Measurements from ENCODE around the gene RAB11FIP4.

Gene RAB11FIP4

DNA sequence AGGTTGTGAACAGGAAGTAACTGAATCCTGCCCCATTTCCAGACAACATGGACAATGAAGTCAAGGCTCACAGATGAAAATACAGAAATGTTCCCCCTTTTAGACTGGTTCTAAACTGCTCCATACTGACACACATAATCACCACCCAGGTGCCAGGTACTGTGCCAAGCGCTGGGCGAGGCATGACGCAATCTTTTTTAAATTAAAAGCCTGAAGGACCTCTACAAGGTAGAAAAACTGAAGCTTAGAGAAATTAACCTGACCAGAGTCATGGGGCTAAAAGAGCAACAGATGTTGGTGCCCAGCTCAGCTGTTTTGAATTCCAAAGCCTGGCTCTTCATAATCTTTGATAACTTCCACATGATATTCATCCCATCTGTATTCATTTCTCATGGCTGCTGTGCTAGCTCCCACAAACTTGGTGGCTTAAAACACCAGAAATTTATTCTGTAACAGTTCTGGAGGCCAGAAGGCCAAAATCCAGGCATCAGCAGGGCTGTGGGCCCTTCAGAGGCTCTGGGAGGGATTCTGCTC, 4.9 kb upstream of the RAB11FIP4 start:
- no peak for DNase-seq (ENCODE audit: low read depth in 3 of 3)

- DNase-seq (ENCODE audit: low read depth in 3 of 3): no peak
Observed at GRCh38 chr17:31387438-31387837, 4.0 kb upstream of the RAB11FIP4 start.

GRCh38 chr17:31388351-31388750, 3.1 kb upstream of the RAB11FIP4 start:
- DNase-seq (ENCODE audit: low read depth in 3 of 3): no peak

DNA sequence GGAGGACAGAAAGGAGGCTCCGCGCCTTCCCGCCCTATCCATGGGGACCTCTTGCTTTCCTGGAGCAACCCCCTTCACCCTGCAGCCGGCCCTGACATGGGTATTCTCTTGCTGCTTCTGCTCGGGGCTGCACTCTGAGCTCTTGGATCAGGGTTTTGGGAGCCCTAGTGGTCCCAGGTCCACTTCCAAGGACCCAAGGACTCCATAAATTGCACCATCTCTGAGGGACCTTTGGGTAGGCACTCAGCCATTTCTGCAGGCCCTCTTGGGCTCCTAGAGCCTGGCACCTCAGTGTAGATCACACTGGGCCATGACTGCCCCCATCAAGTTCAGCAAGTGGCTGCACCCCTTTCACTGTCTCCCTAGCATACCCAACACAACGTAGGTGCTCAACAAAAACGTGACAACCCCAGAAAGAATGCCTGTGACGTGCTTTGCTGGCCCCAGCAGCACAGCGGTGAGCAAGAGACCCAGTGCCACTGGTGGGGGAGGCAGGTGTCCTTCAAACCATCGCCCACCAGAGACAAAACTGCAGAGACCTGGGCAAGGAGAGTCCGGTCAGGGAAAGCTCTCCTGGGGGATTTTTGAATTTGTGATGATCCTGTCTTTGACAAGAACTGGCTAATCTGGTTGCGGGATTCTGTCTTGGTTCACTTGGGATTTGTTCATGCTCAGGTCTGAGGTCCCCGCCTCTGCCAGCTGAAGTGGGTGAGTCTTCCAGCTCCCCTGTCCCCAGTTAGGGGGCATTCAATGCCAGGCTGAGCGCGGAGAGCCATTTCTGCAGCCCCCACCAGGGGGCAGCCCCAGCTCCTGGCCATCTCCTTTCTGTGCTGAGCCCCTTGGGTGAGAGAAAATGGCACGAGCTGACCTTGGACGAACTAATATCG, 2.5 kb upstream of the RAB11FIP4 start:
- DNase-seq (ENCODE audit: low read depth in 3 of 3): no peak

- no peak for DNase-seq (ENCODE audit: low read depth in 3 of 3)
Observed at GRCh38 chr17:31389657-31390381, 1.7 kb upstream of the RAB11FIP4 start.

DNA sequence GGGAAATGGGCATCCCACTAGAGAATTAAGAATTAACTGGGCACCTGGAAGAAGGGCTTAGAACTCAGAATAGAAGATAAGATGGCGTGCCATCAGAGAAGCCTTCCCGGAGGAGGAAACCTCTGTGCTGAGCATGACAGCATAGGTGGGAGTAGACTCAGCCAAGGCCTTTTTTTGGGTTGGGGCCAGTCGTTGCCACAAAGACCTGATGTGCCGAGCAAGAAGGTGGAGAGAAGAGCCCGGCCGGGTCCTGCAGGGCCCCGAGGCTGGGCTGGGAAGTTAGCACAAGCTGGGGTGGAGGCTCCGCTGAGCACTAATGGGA, 1.1 kb upstream of the RAB11FIP4 start:
- DNase-seq (ENCODE audit: low read depth in 3 of 3): no peak

DNA sequence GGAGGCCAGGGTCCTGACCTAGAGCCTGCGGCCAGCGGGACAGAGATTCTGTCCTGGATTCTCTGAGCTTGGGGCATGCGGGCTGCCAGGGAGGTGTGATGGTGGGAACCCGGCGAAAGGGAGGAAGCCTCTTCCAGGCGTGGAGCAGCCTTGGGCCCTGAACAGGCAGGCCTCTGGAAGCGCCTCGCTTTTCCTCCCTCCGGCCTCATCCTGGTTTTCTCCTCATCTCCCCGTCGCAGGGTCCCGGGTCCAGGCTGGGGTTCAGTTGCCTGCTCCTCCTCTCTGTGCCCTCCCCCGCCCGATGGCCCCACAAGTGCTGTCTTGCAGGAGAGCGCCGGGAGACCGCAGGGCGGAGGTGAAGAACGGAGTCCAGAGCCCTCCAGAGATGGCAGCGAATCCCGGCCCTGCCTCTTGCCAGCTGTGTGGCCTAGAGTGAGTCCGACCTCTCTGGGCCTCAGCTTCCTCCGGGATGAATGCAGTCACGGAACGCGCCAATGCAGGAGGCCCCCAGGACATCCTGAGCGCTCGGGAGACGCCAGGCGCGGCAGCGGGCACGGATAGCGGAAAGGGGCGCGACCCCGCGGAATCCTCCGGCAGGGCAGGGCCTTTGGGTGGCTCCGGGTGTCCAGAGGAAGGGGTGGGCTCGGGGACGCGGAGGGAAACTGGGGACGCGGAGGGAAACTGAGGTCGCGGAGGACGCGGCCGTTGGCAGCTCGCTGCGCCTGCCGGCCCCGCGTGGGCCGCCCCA, 553 bp upstream of the RAB11FIP4 start:
- DNase-seq (ENCODE audit: low read depth in 3 of 3): no peak

DNA sequence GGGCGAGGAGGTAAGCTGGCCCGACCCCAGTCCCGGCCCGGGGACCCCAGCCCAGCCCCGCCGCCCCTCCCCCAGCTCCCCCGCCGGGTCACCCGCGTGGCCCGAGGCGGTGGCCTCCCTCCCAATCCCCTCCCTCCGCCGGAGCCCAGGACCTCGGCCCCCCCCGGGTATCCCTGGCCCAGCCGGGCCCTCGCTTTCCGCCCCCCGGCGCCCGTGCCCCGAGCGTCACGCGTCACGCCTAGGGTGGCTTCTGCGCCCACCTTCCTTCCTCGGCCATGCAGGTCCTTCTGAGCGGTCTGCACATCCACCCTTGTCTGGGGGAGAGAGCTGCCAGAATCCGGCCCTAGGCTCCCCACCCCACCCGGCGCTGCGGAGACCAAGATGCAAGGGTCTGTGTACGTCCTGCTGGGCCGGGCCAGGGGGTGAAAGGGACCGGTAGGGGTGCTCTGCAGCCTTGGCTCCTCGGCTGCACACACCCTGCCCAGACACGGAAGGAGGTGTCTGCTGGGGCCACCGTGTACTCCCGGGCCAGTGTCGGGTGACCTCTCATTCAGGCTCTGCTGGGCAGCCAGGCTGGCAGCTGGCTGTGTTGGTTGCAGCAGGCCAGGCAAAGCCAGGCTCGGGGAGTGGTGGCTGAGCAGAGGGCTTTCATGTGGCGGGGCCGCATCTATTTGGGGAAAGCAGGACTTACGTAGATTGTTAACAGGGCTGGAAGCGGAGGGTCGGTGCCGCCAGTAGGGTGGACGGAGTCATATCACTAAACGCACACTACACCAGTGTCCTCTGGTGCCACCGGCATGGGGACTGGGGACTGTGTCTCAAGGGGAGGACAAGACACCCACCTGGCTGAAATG, 754 bp downstream of the RAB11FIP4 start:
- no peak for DNase-seq (ENCODE audit: low read depth in 3 of 3)

DNA sequence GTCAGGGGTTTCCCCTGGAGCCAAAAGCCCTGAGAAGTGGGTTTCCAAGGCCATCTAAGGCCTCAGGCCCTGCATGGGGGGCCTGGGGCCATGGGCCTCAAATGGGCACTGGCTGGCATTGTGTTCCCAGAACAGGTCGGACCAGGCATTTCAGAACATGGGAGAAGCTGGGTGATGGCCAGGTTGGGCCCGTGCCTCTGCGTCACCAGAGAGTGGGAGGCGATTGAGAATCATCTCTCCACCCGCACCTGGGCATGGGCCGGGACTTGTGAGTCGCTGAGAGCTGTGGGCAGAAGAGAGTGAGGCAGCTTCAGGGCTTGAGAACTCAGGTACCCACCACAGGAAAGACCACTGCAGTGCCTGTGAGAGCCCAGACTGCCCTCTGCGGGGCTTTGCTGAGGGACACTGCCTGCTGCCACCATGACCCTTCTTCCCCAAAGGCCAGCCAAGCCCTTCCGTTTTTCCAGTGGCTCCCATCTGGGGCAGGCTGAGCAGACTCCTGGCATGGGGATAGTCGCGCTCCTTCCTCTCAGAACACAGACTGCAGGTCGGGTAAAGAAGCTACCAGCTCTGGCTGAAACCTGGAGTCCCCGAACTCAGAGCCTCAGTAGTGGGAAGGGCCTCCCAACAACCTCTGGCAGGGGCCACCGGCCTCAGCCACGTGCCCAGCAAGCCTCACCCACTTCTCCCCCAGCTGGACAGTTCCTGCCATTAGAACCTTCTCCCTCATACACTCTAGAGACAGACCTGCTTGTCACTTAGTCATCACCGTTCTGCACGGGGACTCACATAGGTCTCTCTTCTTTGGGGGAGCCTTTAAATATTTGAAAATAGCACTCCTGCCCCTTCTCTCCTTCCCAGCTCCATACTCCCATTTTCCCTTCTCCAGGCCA, 1.6 kb downstream of the RAB11FIP4 start:
- DNase-seq (ENCODE audit: low read depth in 3 of 3): no peak

DNA sequence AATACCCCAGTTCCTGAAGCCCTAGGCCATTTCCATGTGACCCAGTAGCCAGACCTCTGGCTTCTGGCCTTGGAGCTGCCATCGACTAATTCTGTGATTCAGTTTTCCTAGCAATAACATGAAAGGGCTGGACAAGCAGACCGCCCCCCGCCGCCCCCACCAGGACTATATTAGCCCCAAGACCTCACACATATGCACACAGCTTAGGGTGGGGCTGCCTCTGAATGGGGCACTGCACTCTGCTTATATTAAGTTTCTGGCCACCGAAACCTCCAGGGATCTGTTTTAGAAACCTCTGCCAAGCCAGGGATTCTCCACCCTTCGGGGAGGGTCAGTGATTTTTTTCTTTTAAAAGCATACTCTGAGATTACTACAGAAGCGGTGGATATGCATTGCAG, 2.3 kb downstream of the RAB11FIP4 start:
- no peak for DNase-seq (ENCODE audit: low read depth in 3 of 3)

GRCh38 chr17:31394544-31394943, 3.1 kb downstream of the RAB11FIP4 start:
- no peak for DNase-seq (ENCODE audit: low read depth in 3 of 3)

- DNase-seq (ENCODE audit: low read depth in 3 of 3): no peak
Observed at GRCh38 chr17:31397256-31397939, 5.9 kb downstream of the RAB11FIP4 start.

DNA sequence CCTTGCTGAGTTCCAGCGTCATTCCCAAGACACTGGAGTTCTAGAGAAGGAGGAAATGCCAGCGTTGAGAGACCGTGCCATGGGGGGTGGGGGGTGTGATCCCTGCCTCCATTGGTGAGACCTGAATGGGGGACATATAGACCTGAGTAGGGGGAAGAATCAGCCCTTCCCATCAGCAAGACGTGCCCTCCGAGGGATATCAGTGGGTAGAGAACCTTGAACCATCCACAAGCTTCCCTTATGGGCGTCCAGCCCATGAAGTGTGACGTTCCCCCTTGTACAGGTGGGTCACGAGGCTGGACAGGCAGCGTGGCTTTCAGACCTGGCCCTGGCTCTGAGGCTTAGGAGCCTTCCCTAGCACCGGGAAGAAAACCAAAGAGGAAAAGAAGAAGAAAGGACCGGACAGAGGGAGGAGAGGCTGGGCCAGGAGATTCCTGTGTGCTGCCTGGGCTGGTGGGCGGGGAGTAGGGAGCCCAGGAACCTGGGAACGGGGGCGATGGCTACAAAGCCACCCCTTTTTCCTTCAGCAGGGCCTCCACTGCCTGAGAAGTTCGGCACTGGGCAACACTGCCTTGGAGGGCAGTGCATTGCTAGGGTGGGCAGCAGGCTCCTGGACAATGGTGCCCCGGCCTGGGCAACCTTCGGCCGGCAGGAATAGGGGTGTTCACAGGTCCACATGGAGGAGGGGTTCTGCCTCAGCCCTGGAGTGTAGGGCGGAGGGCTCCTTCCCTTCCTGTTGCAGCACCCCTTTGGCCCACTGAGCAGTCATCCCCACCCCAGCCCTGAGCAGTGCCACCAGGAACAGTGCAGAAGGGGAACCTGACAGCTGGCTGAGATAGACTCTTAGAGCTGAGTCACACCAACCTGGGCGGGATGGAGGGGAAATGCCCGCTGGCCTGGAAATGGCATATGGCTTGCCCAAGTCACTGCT, 7.2 kb downstream of the RAB11FIP4 start:
- DNase-seq (ENCODE audit: low read depth in 3 of 3): no peak

GRCh38 chr17:31400481-31400950, 9.0 kb downstream of the RAB11FIP4 start:
- no peak for DNase-seq (ENCODE audit: low read depth in 3 of 3)

DNA sequence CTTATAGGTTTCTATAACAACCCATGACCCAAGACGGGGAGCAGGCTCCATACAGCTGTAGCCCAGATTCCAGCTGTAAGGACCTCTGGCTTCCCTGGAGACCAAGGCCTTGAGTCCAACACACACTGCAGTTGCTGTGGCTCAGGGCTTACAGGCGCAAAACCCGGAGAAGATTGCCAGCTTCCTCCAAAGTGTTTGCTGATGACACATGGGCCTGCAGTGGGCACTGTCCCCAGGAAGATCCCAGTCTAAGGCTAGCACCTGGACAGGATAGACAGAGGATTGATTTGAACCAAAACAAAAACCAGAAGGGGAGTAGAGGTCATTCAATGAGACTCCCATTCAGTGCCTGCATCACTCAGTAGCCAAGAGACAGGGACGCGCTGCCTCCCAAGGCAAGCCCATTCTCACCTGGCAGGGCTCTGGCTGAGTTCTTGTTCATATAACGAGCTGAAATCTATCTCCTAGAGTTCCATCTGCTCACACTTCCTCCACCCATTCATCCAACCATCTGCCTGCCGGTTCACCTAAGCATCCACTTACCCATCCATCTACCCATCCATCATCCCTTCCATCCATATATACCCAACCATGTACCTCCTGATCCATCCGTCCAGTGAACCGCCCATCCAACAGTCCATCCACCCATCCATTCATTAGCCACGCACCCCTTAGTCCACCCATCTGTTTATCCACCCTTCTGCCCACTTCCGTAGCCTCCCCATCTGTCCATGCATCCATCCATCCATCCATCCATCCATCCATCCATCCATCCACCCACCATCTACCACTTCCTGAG, 10.2 kb downstream of the RAB11FIP4 start:
- no peak for DNase-seq (ENCODE audit: low read depth in 3 of 3)

GRCh38 chr17:31404028-31404949, 12.8 kb downstream of the RAB11FIP4 start:
- DNase-seq (ENCODE audit: low read depth in 3 of 3): no peak

All from stimulated activated CD4-positive, alpha-beta T cell treated with anti-CD3 and anti-CD28 coated beads, TNF-alpha, amount 100 ng/mL, for 4 hours (primary cell).